ENCODE data around the gene MAP2K5.
A peak's percentile ranks its signal among the peaks of the same experiment; 100 is the strongest.

The MAP2K5 gene

GRCh38 chr15:67521783-67522568 is 20.5 kb upstream of the MAP2K5 start:
- peak; percentile 36 for DNase-seq

- no peak for DNase-seq
Observed at GRCh38 chr15:67523330-67523729, 19.2 kb upstream of the MAP2K5 start.

GRCh38 chr15:67524235-67524634 is 18.3 kb upstream of the MAP2K5 start:
- DNase-seq: no peak

- no peak for DNase-seq
Observed at GRCh38 chr15:67528513-67528912, 14.0 kb upstream of the MAP2K5 start.

GRCh38 chr15:67531379-67531914 is 11.1 kb upstream of the MAP2K5 start:
- DNase-seq: no peak

- no peak for DNase-seq
Observed at GRCh38 chr15:67533873-67534272, 8.6 kb upstream of the MAP2K5 start.

GRCh38 chr15:67534360-67534759 is 8.1 kb upstream of the MAP2K5 start:
- DNase-seq: no peak

GRCh38 chr15:67537771-67538170 is 4.7 kb upstream of the MAP2K5 start:
- DNase-seq: no peak

GRCh38 chr15:67543348-67543718 is 830 bp downstream of the MAP2K5 start:
- no peak for DNase-seq

GRCh38 chr15:67544475-67544874 is 2.0 kb downstream of the MAP2K5 start:
- no peak for DNase-seq

GRCh38 chr15:67545864-67546263 is 3.4 kb downstream of the MAP2K5 start:
- no peak for DNase-seq

GRCh38 chr15:67547064-67547463 is 4.6 kb downstream of the MAP2K5 start:
- no peak for DNase-seq

- no peak for DNase-seq
Observed at GRCh38 chr15:67547836-67548235, 5.3 kb downstream of the MAP2K5 start.

- DNase-seq: no peak
Observed at GRCh38 chr15:67548236-67548852, 5.8 kb downstream of the MAP2K5 start.

- no peak for DNase-seq
Observed at GRCh38 chr15:67548862-67549651, 6.6 kb downstream of the MAP2K5 start.

GRCh38 chr15:67549736-67550135 is 7.2 kb downstream of the MAP2K5 start:
- no peak for DNase-seq

- no peak for DNase-seq
Observed at GRCh38 chr15:67550522-67550921, 8.0 kb downstream of the MAP2K5 start.

- DNase-seq: no peak
Observed at GRCh38 chr15:67551207-67551743, 8.8 kb downstream of the MAP2K5 start.

GRCh38 chr15:67554580-67554979 is 12.1 kb downstream of the MAP2K5 start:
- no peak for DNase-seq

- DNase-seq: no peak
Observed at GRCh38 chr15:67556976-67557570, 14.6 kb downstream of the MAP2K5 start.

GRCh38 chr15:67558502-67558901 is 16.0 kb downstream of the MAP2K5 start:
- DNase-seq: no peak

GRCh38 chr15:67559158-67559557 is 16.7 kb downstream of the MAP2K5 start:
- DNase-seq: no peak

GRCh38 chr15:67559576-67559975 is 17.1 kb downstream of the MAP2K5 start:
- no peak for DNase-seq
